PC-3 (cell line): ENCODE data around the gene SLC6A9. TPM values are rescaled to one million over a fixed set of nuclear protein-coding genes. Genes with fewer than 3 reads are reported as not detected.

Experiments
- ATAC-seq: fragments of 200-7000 bp; cut with Tn5 transposase; 2 replicates; pipeline ENCODE4 v1.9.1; 2020; ENCODE audit warnings: mild to moderate bottlenecking, moderate library complexity
- BruUV-seq: library from RNA; stranded (reverse); fragments of 400-500 nt; replicated peaks from 2 replicates; lab custom pipeline; 2021; lab: Mats Ljungman, UMichigan
- CTCF ChIA-PET: fragments of 300-600 bp; sonication (Branson Sonifier 250); formaldehyde crosslinking; loops from one replicate; lab custom pipeline; 2022; ENCODE audit warnings: antibody characterized with exemption; lab: Charles Lee
- POLR2A ChIA-PET: fragments of 300-600 bp; sonication (Branson Sonifier 250); formaldehyde crosslinking; loops from one replicate; lab custom pipeline; 2022; ENCODE audit warnings: antibody characterized with exemption; ENCODE audit not compliant: unreplicated experiment; lab: Charles Lee
- DNase-seq: peaks from one replicate; pipeline ENCODE4 v3.0.0-alpha.2; 2015
- H2AFZ ChIP-seq: fragments of 300-600 bp; sonication (generic); 2 replicates; pipeline ENCODE4 v1.6.0; 2016; ENCODE audit warnings: antibody characterized with exemption, low read length
- H3F3A ChIP-seq: fragments of 300-600 bp; sonication (generic); one replicate; pipeline ENCODE4 v1.6.0; 2017; ENCODE audit warnings: antibody characterized with exemption, low read length, control low read depth, mild to moderate bottlenecking; ENCODE audit not compliant: unreplicated experiment
- H3K27ac ChIP-seq: fragments of 300-600 bp; sonication (generic); 2 replicates; pipeline ENCODE4 v1.5.1; 2016; ENCODE audit warnings: mild to moderate bottlenecking, low read length
- H3K27me3 ChIP-seq: fragments of 300-600 bp; sonication (generic); 2 replicates; pipeline ENCODE4 v1.6.1; 2016; ENCODE audit warnings: low read length, mixed read lengths
- H3K36me3 ChIP-seq: fragments of 300-600 bp; sonication (generic); 2 replicates; pipeline ENCODE4 v1.6.1; 2016; ENCODE audit warnings: low read depth, mixed run types, low read length, mixed read lengths
- H3K4me1 ChIP-seq: fragments of 300-600 bp; sonication (generic); 2 replicates; pipeline ENCODE4 v1.5.1; 2016; ENCODE audit warnings: low read length; ENCODE audit not compliant: insufficient read depth
- H3K4me2 ChIP-seq: fragments of 300-600 bp; sonication (generic); 2 replicates; pipeline ENCODE4 v1.6.0; 2016; ENCODE audit warnings: low read length
- H3K4me3 ChIP-seq: fragments of 300-600 bp; sonication (generic); 2 replicates; pipeline ENCODE4 v1.5.1; 2016; ENCODE audit warnings: mild to moderate bottlenecking, low read length, mixed read lengths
- H3K79me2 ChIP-seq: fragments of 300-600 bp; sonication (generic); 2 replicates; pipeline ENCODE4 v1.6.1; 2017; ENCODE audit warnings: low read length, mixed read lengths
- H3K9ac ChIP-seq: fragments of 300-600 bp; sonication (generic); 2 replicates; pipeline ENCODE4 v1.6.0; 2016; ENCODE audit warnings: mild to moderate bottlenecking, low read length
- H3K9me2 ChIP-seq: fragments of 300-600 bp; sonication (generic); replicated peaks from 2 replicates; pipeline ENCODE4 v1.6.1; 2016; ENCODE audit warnings: mixed run types, low read length, mixed read lengths
- H3K9me3 ChIP-seq: fragments of 300-600 bp; sonication (generic); 2 replicates; pipeline ENCODE4 v1.6.1; 2016; ENCODE audit warnings: low read length, mixed read lengths
- H4K20me1 ChIP-seq: fragments of 300-600 bp; sonication (generic); 2 replicates; pipeline ENCODE4 v1.6.1; 2016; ENCODE audit warnings: low read length, mixed read lengths
- EZH2 ChIP-seq: fragments of 300-600 bp; sonication (generic); IDR thresholded peaks from one replicate; pipeline ENCODE4 v1.6.1; 2017; ENCODE audit warnings: antibody characterized with exemption, mild to moderate bottlenecking, low read length; ENCODE audit not compliant: unreplicated experiment
- EZH2phosphoT487 ChIP-seq: fragments of 300-600 bp; sonication (generic); IDR thresholded peaks from 2 replicates; pipeline ENCODE4 v1.6.1; 2018; ENCODE audit warnings: mild to moderate bottlenecking, antibody characterized with exemption, low read length, borderline replicate concordance
- intact Hi-C: fragments of 100-400 bp; cut with micrococcal nuclease; formaldehyde crosslinking; loops from 2 replicates; pipeline ENCODE4 v1.9.0; 2023
- total RNA-seq: library from RNA; depleted of rRNA; stranded (reverse); fragments of >200 nt; gene quantifications from 2 replicates; pipeline ENCODE4 v1.2.3, GENCODE V29; 2014
- TF ChIP-seq, protein P1 (sequence below): fragments of 300-600 bp; sonication (generic); conservative IDR thresholded peaks from 2 replicates; pipeline ENCODE4 v1.5.1; 2017; ENCODE audit warnings: antibody characterized with exemption, low read depth, mild to moderate bottlenecking, low read length

Gene SLC6A9
- total RNA-seq, 1 experiment from 2014 or later: 11.2 TPM

DNA sequence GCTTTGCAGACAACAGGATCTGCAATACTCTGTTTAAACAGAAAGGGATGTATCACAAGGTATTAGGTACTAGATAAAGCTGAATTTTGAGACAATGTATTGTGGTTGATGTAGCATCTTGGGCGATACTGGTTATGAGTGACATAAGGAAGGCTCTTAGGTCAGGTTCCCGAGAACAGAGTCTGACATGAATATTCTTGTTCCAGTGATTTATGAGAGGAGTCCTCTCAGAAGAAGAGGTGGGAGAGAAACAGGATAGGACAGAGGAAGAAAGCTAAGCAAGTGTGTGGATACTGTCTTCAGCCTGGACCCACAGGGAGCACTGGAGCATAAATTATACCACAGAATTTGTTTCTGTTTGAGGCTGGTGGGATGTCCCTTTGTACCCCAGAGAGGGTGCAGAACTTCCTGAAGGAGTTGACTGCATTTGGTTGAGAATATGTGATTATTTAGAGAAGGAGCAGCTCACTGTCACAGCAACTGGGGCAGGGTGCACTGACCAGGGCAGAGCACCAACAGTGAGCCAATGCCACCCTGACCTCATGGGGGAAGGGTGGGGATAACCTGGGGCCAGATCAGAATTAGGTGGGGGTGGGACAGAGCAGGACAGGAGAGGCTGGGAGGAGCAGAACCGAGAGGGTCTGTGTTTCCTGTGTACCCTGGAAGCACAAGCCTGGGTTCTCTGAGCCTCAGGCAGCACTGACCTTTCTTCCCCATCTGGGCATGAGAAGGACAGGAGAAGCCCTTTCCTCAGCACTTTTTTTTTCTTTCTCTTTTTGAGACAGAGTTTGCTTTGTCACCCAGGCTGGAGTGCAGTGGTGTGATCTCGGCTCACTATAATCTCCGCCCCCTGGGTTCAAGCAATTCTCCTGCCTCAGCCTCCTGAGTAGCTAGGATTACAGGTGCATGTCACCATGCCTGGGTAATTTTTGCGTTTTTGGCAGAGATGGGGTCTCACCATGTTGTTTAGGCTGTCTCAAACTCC is 36.3 kb upstream of the SLC6A9 start:
- Histone ChIP-seq H3K4me1 (no peaks in the 10 kb centered on the region; the same call in 1 of the 2 replicates), H3K4me2 (no peak overlapping the region), H3K36me3 (no peaks in the 10 kb centered on the region), H3K9me2 (no peaks in the 10 kb centered on the region), H3K27ac (no peak overlapping the region), H3K4me3 (no peak overlapping the region), H3F3A (no peaks in the 10 kb centered on the region), H4K20me1 (no peaks in the 10 kb centered on the region), H3K9me3 (no peaks in the 10 kb centered on the region), H2AFZ (no peak overlapping the region), H3K9ac (no peak overlapping the region), H3K79me2 (no peaks in the 10 kb centered on the region), H3K27me3 (no peaks in the 10 kb centered on the region)
- no peak for TF ChIP-seq EZH2
- ATAC-seq (no peak), DNase-seq (no peak)
- POLR2A ChIA-PET: no interaction called here
- intact Hi-C loops: no loop called here
- CTCF ChIA-PET: no interaction called here
- no TSS peak for BruUV-seq

DNA sequence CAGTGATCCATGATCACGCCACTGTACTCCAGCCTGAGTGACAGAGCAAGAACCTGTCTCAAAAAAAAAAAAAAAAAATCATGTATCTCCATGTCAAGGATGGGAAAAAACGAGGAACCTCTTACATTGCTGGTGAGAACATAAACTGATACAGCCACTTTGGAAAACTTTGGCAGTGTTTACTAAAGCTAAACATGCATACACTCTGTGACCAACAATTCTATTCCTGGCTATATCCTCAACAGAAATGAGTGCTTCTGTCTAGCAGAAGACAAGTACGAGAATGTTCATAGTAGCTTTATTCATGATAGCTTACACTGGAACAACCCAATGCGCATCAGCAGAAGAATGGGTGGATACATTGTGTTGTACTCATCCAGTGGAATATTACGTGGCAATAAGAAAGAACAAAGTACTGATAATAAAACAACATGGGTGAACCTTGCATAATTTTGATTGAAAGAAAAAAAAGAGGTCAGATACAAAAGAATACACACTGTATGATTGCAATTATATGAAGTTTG is 31.5 kb upstream of the SLC6A9 start:
- Histone ChIP-seq H3K4me3 (no peak overlapping the region), H3K27me3 (no peaks in the 10 kb centered on the region), H3F3A (no peaks in the 10 kb centered on the region), H2AFZ (no peak overlapping the region), H3K4me1 (peaks cover 20% of the 10 kb centered on the region), H3K9ac (no peak overlapping the region), H3K9me3 (no peaks in the 10 kb centered on the region), H4K20me1 (no peaks in the 10 kb centered on the region), H3K4me2 (no peak overlapping the region), H3K79me2 (no peaks in the 10 kb centered on the region), H3K36me3 (no peaks in the 10 kb centered on the region), H3K27ac (no peak overlapping the region), H3K9me2 (no peaks in the 10 kb centered on the region)
- ATAC-seq (no peak), DNase-seq (no peak)
- BruUV-seq: no TSS peak
- ChIA-PET CTCF (no interaction called here), POLR2A (no interaction called here)
- intact Hi-C loops: no loop called here
- TF ChIP-seq, protein P1, sequence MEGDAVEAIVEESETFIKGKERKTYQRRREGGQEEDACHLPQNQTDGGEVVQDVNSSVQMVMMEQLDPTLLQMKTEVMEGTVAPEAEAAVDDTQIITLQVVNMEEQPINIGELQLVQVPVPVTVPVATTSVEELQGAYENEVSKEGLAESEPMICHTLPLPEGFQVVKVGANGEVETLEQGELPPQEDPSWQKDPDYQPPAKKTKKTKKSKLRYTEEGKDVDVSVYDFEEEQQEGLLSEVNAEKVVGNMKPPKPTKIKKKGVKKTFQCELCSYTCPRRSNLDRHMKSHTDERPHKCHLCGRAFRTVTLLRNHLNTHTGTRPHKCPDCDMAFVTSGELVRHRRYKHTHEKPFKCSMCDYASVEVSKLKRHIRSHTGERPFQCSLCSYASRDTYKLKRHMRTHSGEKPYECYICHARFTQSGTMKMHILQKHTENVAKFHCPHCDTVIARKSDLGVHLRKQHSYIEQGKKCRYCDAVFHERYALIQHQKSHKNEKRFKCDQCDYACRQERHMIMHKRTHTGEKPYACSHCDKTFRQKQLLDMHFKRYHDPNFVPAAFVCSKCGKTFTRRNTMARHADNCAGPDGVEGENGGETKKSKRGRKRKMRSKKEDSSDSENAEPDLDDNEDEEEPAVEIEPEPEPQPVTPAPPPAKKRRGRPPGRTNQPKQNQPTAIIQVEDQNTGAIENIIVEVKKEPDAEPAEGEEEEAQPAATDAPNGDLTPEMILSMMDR: no peak
- TF ChIP-seq EZH2: no peak
- no peak for TF ChIP-seq EZH2phosphoT487

DNA sequence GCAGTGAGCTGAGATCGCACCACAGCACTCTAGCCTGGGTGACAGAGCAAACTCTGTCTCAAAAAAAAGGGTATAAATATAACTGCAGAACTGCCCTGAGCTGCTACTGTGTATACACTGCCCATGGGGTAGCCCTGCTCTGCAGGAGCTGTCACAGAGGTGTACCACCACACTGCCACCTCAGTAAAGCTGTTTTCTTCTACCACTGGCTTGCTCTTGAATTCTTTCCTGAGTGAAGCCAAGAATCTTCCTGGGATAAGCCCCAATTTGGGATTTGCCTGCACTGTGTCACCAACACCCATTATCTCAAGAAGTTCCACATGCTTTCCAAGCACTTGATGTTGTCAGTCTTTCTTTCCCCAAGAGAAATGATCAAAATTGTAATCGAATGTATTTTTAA is 30.6 kb upstream of the SLC6A9 start:
- H3K4me3 ChIP-seq: no peak overlapping the region
- H3K27ac ChIP-seq: no peak overlapping the region
- no peaks in the 10 kb centered on the region for H3K36me3 ChIP-seq
- H3F3A ChIP-seq: no peaks in the 10 kb centered on the region
- ChIA-PET CTCF (no interaction called here), POLR2A (no interaction called here)
- H3K4me2 ChIP-seq: no peak overlapping the region
- no peak overlapping the region for H3K9ac ChIP-seq
- ATAC-seq: no peak
- no peak overlapping the region for H2AFZ ChIP-seq
- no peaks in the 10 kb centered on the region for H3K9me2 ChIP-seq
- H3K4me1 ChIP-seq: peaks cover 20% of the 10 kb centered on the region
- intact Hi-C loops: no loop called here
- no peaks in the 10 kb centered on the region for H3K27me3 ChIP-seq
- no peaks in the 10 kb centered on the region for H4K20me1 ChIP-seq
- no TSS peak for BruUV-seq
- H3K79me2 ChIP-seq: no peaks in the 10 kb centered on the region
- DNase-seq: no peak
- TF ChIP-seq EZH2: no peak
- TF ChIP-seq, protein P1: no peak
- TF ChIP-seq EZH2phosphoT487: no peak
- H3K9me3 ChIP-seq: no peaks in the 10 kb centered on the region
